Stimulated activated CD4-positive, alpha-beta T cell treated with anti-CD3 and anti-CD28 coated beads, Interleukin-15, amount 100 ng/mL, for 48 hours (primary cell): ENCODE measurements around the gene CFAP43.

Experiments
- DNase-seq, 2 donors: peaks; one replicate each; pipeline ENCODE4 v3.0.0-alpha.2; 2020; ENCODE audit warnings: low read depth in 2 of 2

The CFAP43 gene

GRCh38 chr10:104143829-104144228 lies 88.3 kb downstream of the CFAP43 start:
- DNase-seq: no peak

GRCh38 chr10:104142081-104142480 lies 90.1 kb downstream of the CFAP43 start:
- no peak for DNase-seq

GRCh38 chr10:104139221-104139620 lies 92.9 kb downstream of the CFAP43 start:
- no peak for DNase-seq

- no peak for DNase-seq
Observed at GRCh38 chr10:104138131-104138530, 94.0 kb downstream of the CFAP43 start.

GRCh38 chr10:104130041-104130440 lies 102.1 kb downstream of the CFAP43 start:
- no peak for DNase-seq

GRCh38 chr10:104128214-104128613 lies 104.0 kb downstream of the CFAP43 start:
- no peak for DNase-seq

- DNase-seq: no peak
Observed at GRCh38 chr10:104127411-104127810, 104.8 kb downstream of the CFAP43 start.

GRCh38 chr10:104123397-104123796 lies 108.8 kb downstream of the CFAP43 start:
- no peak for DNase-seq

GRCh38 chr10:104122225-104123107 lies 109.7 kb downstream of the CFAP43 start:
- no peak for DNase-seq

- DNase-seq: peak; percentile 97 to 98
Observed at GRCh38 chr10:104121485-104122224, 110.5 kb downstream of the CFAP43 start, which contains the start of gene SFR1. Gene SFR1, plus strand, starts transcription at chr10:104122171. Its CDS starts 13 bp downstream, at chr10:104122184.

- DNase-seq: peak; percentile 66 to 67
Observed at GRCh38 chr10:104120903-104121484, 111.2 kb downstream of the CFAP43 start.

- no peak for DNase-seq
Observed at GRCh38 chr10:104120512-104120902, 111.7 kb downstream of the CFAP43 start.

GRCh38 chr10:104119996-104120395 lies 112.2 kb downstream of the CFAP43 start:
- no peak for DNase-seq

- no peak for DNase-seq
Observed at GRCh38 chr10:104117839-104118323, 114.3 kb downstream of the CFAP43 start.

- no peak for DNase-seq
Observed at GRCh38 chr10:104113376-104113956, 118.7 kb downstream of the CFAP43 start.

GRCh38 chr10:104109908-104110662 lies 122.1 kb downstream of the CFAP43 start:
- no peak for DNase-seq

GRCh38 chr10:104104926-104105325 lies 127.2 kb downstream of the CFAP43 start:
- no peak for DNase-seq

- no peak for DNase-seq
Observed at GRCh38 chr10:104104418-104104817, 127.7 kb downstream of the CFAP43 start.

- DNase-seq: no peak
Observed at GRCh38 chr10:104103956-104104355, 128.2 kb downstream of the CFAP43 start.

- DNase-seq: no peak
Observed at GRCh38 chr10:104101902-104102301, 130.3 kb downstream of the CFAP43 start.

GRCh38 chr10:104100795-104101194 lies 131.4 kb downstream of the CFAP43 start:
- no peak for DNase-seq
